ENCODE data around the gene ACAP3.

The ACAP3 gene

GRCh38 chr1:1307923-1308755, at the start of gene ACAP3, which contains the start of gene PUSL1:
TSS of gene ACAP3 (minus strand) at chr1:1307930. CDS start at chr1:1307815, 115 bp downstream.
TSS of gene PUSL1 (plus strand) at chr1:1308597. CDS start at chr1:1308644, 47 bp downstream.
- DNase-seq: peak; percentile 86

GRCh38 chr1:1356796-1357401, 49.2 kb upstream of the ACAP3 start:
- DNase-seq: no peak

- DNase-seq: no peak
These were observed 48.6 kb upstream of the ACAP3 start for GRCh38 chr1:1356166-1356795.

DNA sequence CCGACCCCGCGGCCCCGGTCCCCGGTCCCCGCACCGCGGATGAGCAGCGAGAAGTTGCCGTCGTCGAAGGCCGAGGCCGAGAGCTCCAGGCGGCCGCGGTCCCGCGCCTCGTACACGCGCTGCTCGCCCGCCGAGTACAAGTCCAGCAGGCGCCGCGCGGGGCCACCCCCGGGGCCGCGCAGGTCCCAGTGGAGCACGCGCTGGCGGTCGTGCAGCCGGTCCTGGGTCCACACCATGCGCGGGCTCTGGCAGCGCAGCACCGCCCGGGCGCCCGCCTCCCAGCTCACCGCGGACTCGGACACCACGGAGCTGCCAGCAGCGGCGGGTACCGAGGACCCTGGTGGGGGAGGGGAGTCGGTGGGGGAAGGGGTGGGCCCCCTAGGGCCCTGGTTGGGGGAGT, 47.7 kb upstream of the ACAP3 start:
- no peak for DNase-seq

- DNase-seq: no peak
These were observed 46.8 kb upstream of the ACAP3 start for GRCh38 chr1:1354271-1355247.

DNA sequence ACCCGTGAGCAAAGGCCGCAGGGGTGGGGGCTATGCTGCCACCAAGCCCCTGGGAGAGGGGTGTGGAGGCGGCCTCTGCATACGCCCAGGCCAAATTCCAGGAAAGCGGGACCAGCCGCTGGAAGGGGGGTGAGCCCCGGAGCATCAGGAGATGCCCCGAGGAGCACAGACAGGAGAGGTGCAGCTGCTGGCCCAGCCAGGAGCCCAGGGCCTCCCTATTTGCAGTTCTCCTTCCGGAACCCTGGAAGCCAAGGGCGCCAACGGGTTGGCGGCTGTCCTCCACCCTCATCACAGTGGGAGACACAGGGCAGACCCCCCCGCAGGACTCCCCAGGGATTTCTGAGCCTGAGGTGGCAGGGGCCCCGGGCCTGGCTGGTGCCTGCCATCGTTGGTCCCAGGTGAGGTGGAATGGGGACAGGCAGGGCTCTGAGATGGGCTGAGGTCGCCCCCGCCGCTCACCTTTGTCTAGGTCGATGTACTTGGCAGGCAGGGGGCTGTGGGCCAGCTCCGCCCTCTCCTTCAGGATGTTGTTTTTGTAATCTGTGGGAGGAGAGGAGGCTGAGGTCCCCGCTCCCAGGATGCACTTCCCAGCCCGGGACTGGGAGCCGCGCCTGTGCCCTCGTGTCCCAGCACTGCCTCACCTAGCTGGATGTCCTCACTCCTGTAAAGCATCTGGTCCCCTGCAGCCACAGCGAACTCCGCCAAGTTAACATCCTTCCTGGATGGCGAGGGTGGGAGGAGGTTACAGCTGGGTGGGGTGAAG, 45.8 kb upstream of the ACAP3 start:
- DNase-seq: no peak

- no peak for DNase-seq
These were observed 45.2 kb upstream of the ACAP3 start for GRCh38 chr1:1352786-1353388.

DNA sequence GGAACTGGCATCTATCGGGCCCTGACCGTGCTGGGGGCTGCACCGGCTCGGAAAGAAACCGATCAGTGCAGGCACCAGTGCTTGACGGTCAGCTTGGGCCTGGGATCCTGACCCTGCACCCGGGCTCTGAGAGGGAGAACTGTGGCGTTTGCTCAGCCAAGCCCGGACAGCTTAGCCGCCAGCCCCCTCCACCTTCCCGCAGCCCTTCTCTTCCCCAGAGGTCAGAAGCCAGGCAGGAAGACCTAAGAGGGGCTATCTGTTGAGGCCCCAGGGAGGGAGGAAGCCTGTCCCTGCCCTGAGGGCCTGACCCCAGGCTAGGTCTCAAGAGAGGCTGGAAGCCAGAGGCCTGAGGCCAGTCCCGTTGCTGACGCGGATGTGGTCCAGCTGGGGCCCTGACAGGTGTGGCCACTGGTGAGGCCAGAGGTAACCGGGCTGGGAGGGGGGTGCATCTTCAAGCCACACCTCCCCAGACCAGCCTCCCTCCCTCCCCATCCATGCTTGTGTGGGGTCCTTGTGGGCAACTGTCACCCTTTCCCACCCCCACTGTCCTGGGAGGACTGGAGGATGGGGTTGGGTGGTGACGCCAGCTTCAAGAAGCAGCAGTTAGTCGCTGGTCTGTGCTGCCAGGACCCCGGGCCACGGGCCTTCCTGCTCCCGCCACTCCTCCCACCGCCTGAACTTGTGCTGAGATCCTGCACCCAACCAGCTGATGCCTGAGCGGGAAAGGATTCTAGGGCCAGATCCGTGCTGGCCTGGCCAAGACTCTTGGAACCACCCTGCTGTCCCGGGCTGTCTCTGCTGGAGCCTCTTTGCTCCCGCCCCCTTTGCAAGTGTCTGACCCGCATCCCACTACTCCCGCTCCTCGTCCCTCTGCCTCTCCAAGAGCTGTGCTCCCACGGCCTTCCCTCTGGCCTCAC, 44.0 kb upstream of the ACAP3 start:
- DNase-seq: no peak

DNA sequence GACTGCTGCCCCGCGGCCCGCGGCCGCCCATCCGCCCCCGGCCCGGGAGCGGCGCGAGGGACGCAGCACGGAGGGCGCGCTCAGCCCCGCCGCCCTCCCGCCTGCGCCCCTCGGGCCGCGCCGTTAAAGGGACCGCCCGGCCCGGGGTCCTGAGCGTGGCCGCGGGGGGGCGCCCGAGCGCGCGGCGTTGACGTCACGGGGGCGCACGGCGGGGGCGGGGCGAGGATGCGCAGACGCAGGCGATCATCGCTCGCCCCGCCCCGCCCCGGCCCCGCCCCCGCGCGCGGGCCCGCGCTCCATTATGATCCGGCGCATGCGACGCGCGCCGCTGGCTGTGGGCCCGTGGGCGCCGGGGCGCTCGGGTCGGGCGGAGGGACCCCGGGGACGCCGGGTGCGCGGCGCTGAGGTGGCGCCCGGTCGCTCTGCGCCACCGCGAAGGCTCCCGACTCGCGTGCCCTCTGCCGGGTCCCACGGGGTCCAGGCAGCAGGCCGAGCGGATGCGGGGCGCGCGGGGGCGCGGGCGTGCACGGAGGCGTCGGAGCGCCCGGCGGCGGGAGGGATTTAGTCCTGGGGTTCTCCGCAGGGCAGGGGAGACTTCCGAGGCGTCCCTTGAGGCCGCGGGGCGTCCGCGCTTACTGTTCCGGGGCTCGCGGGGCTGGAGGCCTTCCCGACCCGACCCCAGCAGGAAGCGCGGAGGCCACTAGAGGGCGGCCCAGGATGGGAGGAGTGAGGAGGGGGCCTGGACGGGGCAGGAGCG, 41.7 kb upstream of the ACAP3 start, which contains the start of gene DVL1:
DVL1 (minus strand) TSS at position 163 of the 757 bp plus-strand sequence. CDS start 353 bp downstream, outside the sequence.
- DNase-seq: peak; percentile 68

DNA sequence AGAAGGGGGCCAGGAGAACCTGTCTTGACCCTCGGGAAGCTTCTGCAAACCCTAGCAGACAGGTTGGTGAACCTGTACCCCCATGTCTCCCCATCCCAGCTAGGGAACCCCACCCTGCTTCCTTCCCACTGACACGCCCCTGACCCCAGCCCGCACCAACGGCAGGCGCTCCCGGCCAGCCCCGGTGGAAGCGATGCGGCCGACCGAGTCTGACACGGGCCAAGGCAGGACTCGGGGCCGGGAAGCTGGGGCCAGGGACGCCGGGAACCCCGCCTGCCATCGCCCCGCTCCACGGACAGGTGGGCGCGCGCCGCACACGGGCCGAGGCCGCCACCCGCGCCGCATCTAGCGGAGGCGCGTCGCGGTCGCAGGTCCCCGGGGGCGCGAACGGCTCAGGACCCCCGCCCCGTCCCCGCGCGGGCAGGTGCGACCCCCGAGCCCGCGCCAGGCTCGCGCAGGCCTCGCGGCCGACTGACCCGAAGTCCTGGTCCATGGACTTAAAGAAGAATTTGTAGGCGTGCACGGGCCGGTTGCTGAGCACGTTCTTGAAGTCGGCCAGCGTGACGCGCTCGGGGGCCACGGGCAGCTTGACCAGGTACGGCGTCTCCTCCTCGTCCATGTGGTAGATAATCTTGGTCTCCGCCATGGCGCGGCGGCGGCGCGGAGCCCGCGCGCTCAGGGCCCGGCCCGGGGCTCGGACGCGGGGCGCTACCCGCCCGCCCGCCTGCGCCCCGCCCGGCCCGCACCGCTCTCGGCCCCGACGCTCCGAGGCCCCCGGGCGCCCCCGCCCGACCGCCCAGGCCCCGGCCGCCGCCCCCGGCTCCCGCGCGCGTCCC, 40.9 kb upstream of the ACAP3 start:
- DNase-seq: no peak

- DNase-seq: no peak
These were observed 40.1 kb upstream of the ACAP3 start for GRCh38 chr1:1347663-1348419.

- no peak for DNase-seq
These were observed 39.4 kb upstream of the ACAP3 start for GRCh38 chr1:1347026-1347595.

- no peak for DNase-seq
These were observed 38.8 kb upstream of the ACAP3 start for GRCh38 chr1:1346501-1346890.

- no peak for DNase-seq
These were observed 38.2 kb upstream of the ACAP3 start for GRCh38 chr1:1345860-1346500.

- no peak for DNase-seq
These were observed 37.7 kb upstream of the ACAP3 start for GRCh38 chr1:1345384-1345783.

DNA sequence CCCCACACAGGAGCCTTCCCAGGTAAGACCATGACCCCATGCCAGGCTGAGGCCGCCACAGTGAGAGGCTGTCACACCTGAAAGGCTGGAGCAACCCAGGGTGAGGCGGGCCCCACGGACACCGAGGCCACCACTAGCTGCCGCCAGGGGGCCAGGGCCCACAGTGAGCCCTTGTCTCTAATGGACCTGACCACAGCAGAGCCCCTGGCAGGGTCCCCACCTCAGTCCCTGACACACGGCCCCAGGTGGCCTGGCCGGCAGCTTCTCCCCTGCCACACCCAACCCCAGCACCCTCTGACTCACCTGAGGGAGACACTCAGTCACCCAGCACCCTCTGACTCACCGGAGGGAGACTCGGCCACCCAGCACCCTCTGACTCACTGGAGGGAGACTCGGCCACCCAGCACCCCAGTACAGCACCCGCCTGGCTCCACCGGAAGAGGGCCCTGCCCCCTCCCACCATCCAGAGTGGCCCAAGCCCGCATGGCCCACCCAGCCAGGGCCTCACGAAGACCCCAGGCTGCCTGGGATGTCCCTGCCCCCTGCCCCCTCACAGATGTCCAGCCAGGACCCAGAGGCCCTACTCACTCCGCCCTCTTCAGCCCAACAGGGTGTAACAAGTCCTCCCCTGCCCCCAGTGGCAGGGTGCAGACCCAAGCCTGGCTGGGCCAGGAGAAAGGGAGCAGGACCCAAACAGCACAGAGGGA, 37.1 kb upstream of the ACAP3 start:
- no peak for DNase-seq

Measured in activated CD4-positive, alpha-beta T cell treated with anti-CD3 and anti-CD28 coated beads, Interleukin-2, amount 50 U/mL, for 1 hour (primary cell).